Right kidney (tissue), 1 donor: ENCODE data around the gene PES1.
"Not testable (repeated sequence)": the region's sequence is repeated elsewhere in the genome, so short reads cannot be mapped to it uniquely, and the experiment has no call there.

Experiments used
- DNase-seq: peaks from one replicate; pipeline ENCODE4 v3.0.0-alpha.2; 2016

The PES1 gene

DNA sequence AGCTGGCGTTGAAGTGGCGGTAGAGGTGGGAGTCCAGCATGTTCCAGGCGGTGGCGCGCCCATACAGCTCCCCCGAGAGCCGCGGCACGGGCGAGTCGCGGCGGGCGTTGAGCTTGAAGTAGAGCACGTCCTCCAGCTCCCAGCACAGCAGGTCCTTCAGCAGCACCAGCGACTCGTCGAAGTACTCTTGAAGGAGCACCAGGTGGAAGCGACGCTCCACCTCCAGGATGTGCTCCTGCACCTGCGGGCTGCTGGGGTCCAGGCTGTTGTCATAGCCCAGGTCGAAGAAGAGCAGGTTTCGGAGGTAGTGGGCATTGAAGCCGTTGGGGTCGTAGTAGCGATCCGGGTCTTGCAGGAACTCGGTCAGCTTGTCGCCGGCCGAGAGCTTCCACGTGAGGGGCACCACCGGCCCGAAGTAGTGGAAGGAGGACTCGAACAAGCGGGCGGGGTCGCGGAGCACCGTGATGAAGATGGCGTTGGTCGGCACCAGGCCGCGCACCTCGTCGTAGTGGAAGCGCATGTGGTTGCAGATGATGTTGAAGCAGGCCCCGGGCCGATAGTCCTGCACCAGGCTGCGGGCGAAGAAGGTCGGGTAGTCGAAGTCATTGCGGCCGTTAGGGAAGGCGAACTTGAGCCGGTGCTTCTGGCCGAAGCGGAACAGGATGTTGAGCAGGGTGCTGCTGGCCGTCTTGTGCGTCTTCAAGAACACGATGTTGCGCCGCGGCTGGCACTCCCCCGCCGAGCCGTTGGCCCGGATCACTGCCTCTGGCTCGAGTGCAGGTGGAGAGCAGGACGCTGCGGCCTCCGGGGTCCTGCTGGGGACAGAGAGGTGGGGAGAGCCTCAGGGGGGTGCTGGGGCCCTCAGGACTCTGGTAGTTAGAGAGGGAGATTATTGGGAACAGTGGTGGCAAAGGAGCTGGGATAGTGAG, 36.2 kb downstream of the PES1 start:
- no peak for DNase-seq

DNA sequence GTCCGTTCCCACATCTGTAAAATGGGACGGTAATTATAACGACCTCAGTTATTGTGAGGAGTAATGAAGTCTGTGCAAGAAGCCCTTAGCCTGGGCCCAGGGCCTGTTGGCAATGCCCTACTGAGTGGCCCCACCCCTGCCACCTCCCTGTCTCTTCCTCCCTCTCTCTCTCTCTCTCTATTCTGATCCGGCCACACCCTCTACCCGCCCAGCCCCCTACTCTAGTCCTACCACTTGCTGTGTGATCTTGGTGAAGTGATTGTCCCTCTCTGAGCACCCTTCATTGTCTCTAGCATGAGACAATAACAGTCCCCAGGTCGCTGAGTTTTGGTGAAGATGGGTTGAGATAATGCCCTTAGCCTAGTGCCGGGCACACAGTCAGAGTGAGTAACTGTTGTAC, 37.7 kb downstream of the PES1 start:
- no peak for DNase-seq

GRCh38 chr22:30552719-30553118, 39.0 kb downstream of the PES1 start:
- no peak for DNase-seq

DNA sequence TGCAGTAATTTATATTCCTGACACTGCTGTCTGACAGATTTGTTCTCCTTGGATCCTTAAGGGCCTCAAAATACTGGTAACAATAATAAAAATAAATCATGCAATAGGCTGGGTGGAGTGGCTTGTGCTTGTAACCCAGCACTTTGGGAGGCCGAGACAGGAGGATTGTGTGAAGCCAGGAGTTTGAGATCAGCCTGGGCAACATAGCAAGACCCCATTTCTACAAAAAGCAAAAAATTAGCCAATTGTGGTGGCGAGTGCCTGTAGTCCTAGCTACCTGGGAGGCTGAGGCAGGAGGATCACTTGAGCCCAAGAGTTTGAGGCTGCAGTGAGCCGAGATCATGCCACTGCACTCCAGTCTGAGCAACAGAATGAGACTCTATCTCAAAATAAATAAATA, 39.9 kb downstream of the PES1 start:
- not testable (repeated sequence) for DNase-seq

GRCh38 chr22:30547188-30547587, 44.5 kb downstream of the PES1 start:
- no peak for DNase-seq

DNA sequence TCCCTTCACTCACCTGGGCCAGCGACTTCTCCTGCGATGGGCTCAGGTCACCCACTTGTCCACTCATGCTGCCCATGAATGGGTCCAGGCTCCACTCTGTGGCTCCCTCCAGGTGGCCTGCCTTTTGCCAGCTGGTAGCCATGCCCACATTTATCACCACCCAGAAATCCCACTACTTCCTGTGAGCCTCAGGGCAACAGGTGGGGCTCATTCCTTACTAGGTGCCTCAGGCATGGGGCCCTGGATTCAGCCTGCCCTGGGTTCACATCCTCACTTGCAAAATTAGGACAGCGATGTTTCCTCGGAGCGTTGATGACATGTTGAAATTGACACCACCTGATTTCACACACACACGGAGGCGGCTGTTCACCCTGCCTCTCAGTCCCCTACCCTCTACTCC, 45.1 kb downstream of the PES1 start, which contains the start of gene SEC14L6:
Gene SEC14L6 (minus strand): TSS at position 126 of the 400 bp plus-strand sequence. CDS start 59 bp downstream, at position 67.
- DNase-seq, result no peak

GRCh38 chr22:30542811-30543188, 48.9 kb downstream of the PES1 start:
- DNase-seq, result no peak

GRCh38 chr22:30541961-30542810, 49.5 kb downstream of the PES1 start:
- peak; percentile 83 for DNase-seq

GRCh38 chr22:30541511-30541910, 50.2 kb downstream of the PES1 start:
- not testable (repeated sequence) for DNase-seq

- no peak for DNase-seq
Observed at GRCh38 chr22:30539368-30539767, 52.3 kb downstream of the PES1 start.

DNA sequence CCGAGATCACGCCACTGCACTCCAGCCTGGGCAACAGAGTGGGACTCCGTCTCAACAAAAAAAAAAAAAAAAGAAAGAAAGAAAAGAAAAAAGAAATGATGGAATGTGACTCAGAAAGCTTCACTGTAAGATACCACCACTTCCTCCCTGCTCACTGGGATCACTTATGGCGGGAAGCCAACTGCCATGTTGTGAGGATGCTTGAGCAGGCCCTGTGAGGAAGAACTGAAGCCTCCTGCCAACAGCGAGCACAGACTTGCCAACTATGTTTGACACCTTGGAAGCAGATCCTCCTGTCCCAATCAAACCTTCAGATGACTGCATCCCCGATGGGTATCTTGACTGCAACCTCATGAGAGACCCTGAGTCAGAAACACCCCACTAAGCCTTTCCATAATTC, 53.4 kb downstream of the PES1 start:
- no peak for DNase-seq

DNA sequence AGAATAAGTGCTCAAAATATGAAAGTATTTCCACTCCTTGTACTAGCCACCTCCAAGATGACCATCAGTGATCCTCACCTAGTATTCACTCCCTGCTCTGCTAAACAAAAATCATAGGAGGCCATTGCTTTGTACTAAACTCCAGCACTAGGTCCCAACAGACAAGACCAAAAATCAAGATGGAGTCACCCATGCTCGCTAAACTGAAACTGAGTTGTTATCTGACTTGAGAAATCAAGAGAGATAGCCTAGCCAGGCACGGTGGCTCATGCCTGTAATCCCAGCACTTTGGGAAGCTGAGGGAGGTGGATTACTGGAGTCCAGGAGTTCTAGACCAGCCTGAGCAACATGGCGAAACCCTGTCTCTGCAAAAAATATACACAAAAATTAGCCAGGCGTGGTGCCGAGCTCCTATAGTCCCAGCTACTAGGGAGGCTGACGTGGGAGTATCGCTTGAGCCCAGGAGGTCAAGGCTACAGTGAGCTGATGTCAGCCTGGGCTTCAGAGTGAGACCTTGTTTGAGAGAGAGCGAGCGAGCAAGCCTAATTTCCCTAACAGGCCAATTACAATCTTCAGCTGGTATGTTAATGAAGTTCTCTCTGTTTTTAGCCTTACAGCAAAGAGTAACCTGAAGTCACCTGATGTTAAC, 54.5 kb downstream of the PES1 start:
- no peak for DNase-seq

GRCh38 chr22:30535182-30535581, 56.5 kb downstream of the PES1 start:
- DNase-seq, result no peak

DNA sequence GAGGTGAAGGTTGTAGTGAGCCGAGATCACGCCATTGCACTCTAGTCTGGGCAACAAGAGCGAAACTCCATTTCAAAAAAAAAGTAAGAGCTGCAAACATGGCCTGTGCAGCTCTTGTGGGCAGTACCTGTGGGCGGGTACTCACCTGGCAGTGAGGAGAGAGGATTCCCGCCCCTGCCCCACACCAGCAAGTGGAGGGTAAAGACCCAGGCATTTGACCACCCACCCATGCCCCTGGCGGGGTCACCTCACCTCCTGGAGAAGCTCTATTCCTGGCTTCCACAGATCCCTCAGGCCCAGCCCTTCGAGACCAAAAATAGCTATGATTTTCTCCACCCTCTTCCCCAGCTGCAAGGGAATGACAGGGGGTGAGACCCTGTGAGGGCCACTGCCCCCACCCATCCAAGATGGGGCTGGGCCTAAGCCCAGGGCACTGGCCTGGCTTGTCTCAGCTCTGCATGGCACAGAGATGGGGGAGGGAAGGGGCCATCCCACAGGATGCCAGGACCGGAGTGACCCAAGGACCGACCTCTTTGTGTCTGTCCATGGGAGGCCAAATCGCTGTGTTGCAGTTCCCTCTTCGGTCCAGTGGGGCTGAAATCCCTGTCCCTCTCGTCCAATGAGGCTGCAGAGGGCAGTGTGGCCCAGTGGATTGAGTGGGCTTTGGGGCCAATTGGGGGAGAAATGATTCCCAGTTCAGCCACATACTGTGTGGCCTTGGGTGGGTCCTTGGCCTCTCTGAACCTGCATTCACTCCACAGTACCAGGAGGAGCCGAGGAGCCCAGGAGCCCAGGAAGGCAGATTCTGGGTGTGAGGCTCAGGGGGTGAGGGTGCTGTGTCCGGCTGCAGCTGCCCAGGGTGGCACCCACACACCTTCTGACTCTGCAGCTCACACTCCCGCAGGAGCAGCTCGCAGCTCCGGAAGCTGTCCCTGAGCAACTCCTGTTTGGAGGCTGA, 59.8 kb downstream of the PES1 start:
- no peak for DNase-seq

GRCh38 chr22:30526656-30527055, 65.1 kb downstream of the PES1 start:
- no peak for DNase-seq
